HG02571 (cell line): ENCODE results near the gene PPP1R12B.
"Not testable (repeated sequence)": the region's sequence is repeated elsewhere in the genome, so short reads cannot be mapped to it uniquely, and the experiment has no call there.

ENCODE experiments used
- ATAC-seq: cut with Tn5 transposase; IDR thresholded peaks from one replicate; pipeline ENCODE4 v1.9.1; 2021; ENCODE audit warnings: mild to moderate bottlenecking, moderate library complexity; ENCODE audit not compliant: unreplicated experiment

Gene PPP1R12B

GRCh38 chr1:202624781-202625108 is 276.2 kb downstream of the PPP1R12B start:
- no peak for ATAC-seq

GRCh38 chr1:202625416-202626360 is 277.2 kb downstream of the PPP1R12B start:
- peak; percentile 61 for ATAC-seq

GRCh38 chr1:202627036-202627435 is 278.5 kb downstream of the PPP1R12B start:
- not testable (repeated sequence) for ATAC-seq

- no peak for ATAC-seq
Observed at GRCh38 chr1:202627841-202628565, 279.5 kb downstream of the PPP1R12B start.

GRCh38 chr1:202628646-202629215 is 280.2 kb downstream of the PPP1R12B start:
- ATAC-seq = no peak

- ATAC-seq = peak; percentile 62
Observed at GRCh38 chr1:202629257-202629811, 280.8 kb downstream of the PPP1R12B start.

GRCh38 chr1:202630096-202630495 is 281.6 kb downstream of the PPP1R12B start:
- not testable (repeated sequence) for ATAC-seq

- ATAC-seq = no peak
Observed at GRCh38 chr1:202630541-202630940, 282.0 kb downstream of the PPP1R12B start.

- ATAC-seq = no peak
Observed at GRCh38 chr1:202631076-202631923, 282.8 kb downstream of the PPP1R12B start.

- ATAC-seq = no peak
Observed at GRCh38 chr1:202632241-202632640, 283.7 kb downstream of the PPP1R12B start.

- not testable (repeated sequence) for ATAC-seq
Observed at GRCh38 chr1:202636171-202636570, 287.7 kb downstream of the PPP1R12B start.

GRCh38 chr1:202637321-202638018 is 289.0 kb downstream of the PPP1R12B start:
- ATAC-seq = not testable (repeated sequence)

GRCh38 chr1:202638019-202638700 is 289.7 kb downstream of the PPP1R12B start:
- ATAC-seq = no peak

- ATAC-seq = not testable (repeated sequence)
Observed at GRCh38 chr1:202638701-202639305, 290.3 kb downstream of the PPP1R12B start.

GRCh38 chr1:202639500-202639899 is 291.0 kb downstream of the PPP1R12B start:
- ATAC-seq = no peak

GRCh38 chr1:202642212-202642611 is 293.7 kb downstream of the PPP1R12B start:
- no peak for ATAC-seq
